Activated CD8-positive, alpha-beta memory T cell treated with anti-CD3 and anti-CD28 coated beads, Interleukin-2, amount 50 U/mL, for 48 hours (primary cell): ENCODE data around the gene ANGPTL1.

Experiments
- DNase-seq: peaks from one replicate; pipeline ENCODE4 v3.0.0-alpha.2; 2020

Gene ANGPTL1

GRCh38 chr1:178870944-178871343, at the start of gene ANGPTL1:
Gene ANGPTL1, minus strand, starts transcription at chr1:178871077. Its CDS starts 5,301 bp downstream, at chr1:178865776.
- DNase-seq, result no peak

GRCh38 chr1:178919581-178919980, 48.7 kb upstream of the ANGPTL1 start:
- DNase-seq, result no peak

GRCh38 chr1:178918955-178919354, 48.1 kb upstream of the ANGPTL1 start:
- no peak for DNase-seq

- no peak for DNase-seq
These were observed 47.4 kb upstream of the ANGPTL1 start for GRCh38 chr1:178918308-178918707.

GRCh38 chr1:178916448-178917174, 45.7 kb upstream of the ANGPTL1 start:
- no peak for DNase-seq

- DNase-seq, result no peak
These were observed 41.7 kb upstream of the ANGPTL1 start for GRCh38 chr1:178912597-178912996.

GRCh38 chr1:178910023-178910422, 39.1 kb upstream of the ANGPTL1 start:
- DNase-seq, result no peak

GRCh38 chr1:178908358-178908757, 37.5 kb upstream of the ANGPTL1 start:
- DNase-seq, result no peak

- DNase-seq, result no peak
These were observed 30.7 kb upstream of the ANGPTL1 start for GRCh38 chr1:178901482-178902125.

GRCh38 chr1:178899402-178899801, 28.5 kb upstream of the ANGPTL1 start:
- DNase-seq, result no peak

- no peak for DNase-seq
These were observed 27.5 kb upstream of the ANGPTL1 start for GRCh38 chr1:178898401-178898800.

- DNase-seq, result no peak
These were observed 25.1 kb upstream of the ANGPTL1 start for GRCh38 chr1:178895928-178896327.

- no peak for DNase-seq
These were observed 15.7 kb upstream of the ANGPTL1 start for GRCh38 chr1:178886551-178886950.

- DNase-seq, result no peak
These were observed 15.0 kb upstream of the ANGPTL1 start for GRCh38 chr1:178885869-178886268.

GRCh38 chr1:178881950-178882349, 11.1 kb upstream of the ANGPTL1 start:
- DNase-seq, result no peak

- no peak for DNase-seq
These were observed 7.0 kb upstream of the ANGPTL1 start for GRCh38 chr1:178877896-178878295.

GRCh38 chr1:178875936-178876335, 5.1 kb upstream of the ANGPTL1 start:
- DNase-seq, result no peak

GRCh38 chr1:178874966-178875365, 4.1 kb upstream of the ANGPTL1 start:
- no peak for DNase-seq

GRCh38 chr1:178871551-178872320, 859 bp upstream of the ANGPTL1 start:
- no peak for DNase-seq

- no peak for DNase-seq
These were observed 656 bp downstream of the ANGPTL1 start for GRCh38 chr1:178870221-178870620.

GRCh38 chr1:178869119-178869697, 1.7 kb downstream of the ANGPTL1 start:
- DNase-seq, result no peak

- DNase-seq, result no peak
These were observed 2.2 kb downstream of the ANGPTL1 start for GRCh38 chr1:178868706-178869105.

- DNase-seq, result no peak
These were observed 3.2 kb downstream of the ANGPTL1 start for GRCh38 chr1:178867670-178868069.
